ENCODE measurements around the gene NCOR1.

DNA sequence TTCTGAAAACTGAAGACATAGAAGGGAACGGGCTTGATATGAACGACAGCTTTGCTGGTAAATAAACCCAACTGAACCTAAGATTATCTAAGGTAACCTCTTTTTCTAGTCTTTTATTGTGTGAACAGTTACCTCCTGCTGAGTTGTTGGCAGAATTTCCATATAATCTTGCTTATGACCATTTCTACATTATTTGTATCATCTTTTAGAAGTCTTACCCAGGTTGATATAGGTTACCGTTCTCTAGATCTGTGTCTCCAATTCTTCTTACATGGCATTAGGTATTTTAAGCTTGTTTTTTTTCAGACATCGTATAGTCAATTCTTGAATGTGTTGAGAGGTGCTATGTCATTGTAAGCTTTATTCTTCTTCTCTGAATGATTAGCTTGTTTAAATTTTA, 191.5 kb downstream of the NCOR1 start:
- TF ChIP-seq POLR2AphosphoS5 (IDR thresholded peaks at IDR 0.05; ENCODE audit: low read depth), result no peak
- TF ChIP-seq CTCF (conservative IDR thresholded peaks at IDR 0.05; ENCODE audit: low read depth in 2 of 2), result no peak
- TF ChIP-seq EZH2 (IDR thresholded peaks at IDR 0.05; ENCODE audit: low read depth, unreplicated experiment), result no peak
- TF ChIP-seq STAT1 (IDR thresholded peaks at IDR 0.05; ENCODE audit: unreplicated experiment), result no peak
- no peak for TF ChIP-seq ZNF331 (CRISPR knock-in tag; IDR thresholded peaks at IDR 0.05; ENCODE audit: low read depth)
- TF ChIP-seq CREB1 (CRISPR knock-in tag; IDR thresholded peaks at IDR 0.05; ENCODE audit: low read depth), result no peak
- TF ChIP-seq JUNB (IDR thresholded peaks at IDR 0.05; ENCODE audit: unreplicated experiment), result no peak
- no peak for TF ChIP-seq EZH2phosphoT487 (IDR thresholded peaks at IDR 0.05; ENCODE audit: unreplicated experiment)
- TF ChIP-seq REST (IDR thresholded peaks at IDR 0.05; ENCODE audit: unreplicated experiment), result no peak
- TF ChIP-seq, protein P1, sequence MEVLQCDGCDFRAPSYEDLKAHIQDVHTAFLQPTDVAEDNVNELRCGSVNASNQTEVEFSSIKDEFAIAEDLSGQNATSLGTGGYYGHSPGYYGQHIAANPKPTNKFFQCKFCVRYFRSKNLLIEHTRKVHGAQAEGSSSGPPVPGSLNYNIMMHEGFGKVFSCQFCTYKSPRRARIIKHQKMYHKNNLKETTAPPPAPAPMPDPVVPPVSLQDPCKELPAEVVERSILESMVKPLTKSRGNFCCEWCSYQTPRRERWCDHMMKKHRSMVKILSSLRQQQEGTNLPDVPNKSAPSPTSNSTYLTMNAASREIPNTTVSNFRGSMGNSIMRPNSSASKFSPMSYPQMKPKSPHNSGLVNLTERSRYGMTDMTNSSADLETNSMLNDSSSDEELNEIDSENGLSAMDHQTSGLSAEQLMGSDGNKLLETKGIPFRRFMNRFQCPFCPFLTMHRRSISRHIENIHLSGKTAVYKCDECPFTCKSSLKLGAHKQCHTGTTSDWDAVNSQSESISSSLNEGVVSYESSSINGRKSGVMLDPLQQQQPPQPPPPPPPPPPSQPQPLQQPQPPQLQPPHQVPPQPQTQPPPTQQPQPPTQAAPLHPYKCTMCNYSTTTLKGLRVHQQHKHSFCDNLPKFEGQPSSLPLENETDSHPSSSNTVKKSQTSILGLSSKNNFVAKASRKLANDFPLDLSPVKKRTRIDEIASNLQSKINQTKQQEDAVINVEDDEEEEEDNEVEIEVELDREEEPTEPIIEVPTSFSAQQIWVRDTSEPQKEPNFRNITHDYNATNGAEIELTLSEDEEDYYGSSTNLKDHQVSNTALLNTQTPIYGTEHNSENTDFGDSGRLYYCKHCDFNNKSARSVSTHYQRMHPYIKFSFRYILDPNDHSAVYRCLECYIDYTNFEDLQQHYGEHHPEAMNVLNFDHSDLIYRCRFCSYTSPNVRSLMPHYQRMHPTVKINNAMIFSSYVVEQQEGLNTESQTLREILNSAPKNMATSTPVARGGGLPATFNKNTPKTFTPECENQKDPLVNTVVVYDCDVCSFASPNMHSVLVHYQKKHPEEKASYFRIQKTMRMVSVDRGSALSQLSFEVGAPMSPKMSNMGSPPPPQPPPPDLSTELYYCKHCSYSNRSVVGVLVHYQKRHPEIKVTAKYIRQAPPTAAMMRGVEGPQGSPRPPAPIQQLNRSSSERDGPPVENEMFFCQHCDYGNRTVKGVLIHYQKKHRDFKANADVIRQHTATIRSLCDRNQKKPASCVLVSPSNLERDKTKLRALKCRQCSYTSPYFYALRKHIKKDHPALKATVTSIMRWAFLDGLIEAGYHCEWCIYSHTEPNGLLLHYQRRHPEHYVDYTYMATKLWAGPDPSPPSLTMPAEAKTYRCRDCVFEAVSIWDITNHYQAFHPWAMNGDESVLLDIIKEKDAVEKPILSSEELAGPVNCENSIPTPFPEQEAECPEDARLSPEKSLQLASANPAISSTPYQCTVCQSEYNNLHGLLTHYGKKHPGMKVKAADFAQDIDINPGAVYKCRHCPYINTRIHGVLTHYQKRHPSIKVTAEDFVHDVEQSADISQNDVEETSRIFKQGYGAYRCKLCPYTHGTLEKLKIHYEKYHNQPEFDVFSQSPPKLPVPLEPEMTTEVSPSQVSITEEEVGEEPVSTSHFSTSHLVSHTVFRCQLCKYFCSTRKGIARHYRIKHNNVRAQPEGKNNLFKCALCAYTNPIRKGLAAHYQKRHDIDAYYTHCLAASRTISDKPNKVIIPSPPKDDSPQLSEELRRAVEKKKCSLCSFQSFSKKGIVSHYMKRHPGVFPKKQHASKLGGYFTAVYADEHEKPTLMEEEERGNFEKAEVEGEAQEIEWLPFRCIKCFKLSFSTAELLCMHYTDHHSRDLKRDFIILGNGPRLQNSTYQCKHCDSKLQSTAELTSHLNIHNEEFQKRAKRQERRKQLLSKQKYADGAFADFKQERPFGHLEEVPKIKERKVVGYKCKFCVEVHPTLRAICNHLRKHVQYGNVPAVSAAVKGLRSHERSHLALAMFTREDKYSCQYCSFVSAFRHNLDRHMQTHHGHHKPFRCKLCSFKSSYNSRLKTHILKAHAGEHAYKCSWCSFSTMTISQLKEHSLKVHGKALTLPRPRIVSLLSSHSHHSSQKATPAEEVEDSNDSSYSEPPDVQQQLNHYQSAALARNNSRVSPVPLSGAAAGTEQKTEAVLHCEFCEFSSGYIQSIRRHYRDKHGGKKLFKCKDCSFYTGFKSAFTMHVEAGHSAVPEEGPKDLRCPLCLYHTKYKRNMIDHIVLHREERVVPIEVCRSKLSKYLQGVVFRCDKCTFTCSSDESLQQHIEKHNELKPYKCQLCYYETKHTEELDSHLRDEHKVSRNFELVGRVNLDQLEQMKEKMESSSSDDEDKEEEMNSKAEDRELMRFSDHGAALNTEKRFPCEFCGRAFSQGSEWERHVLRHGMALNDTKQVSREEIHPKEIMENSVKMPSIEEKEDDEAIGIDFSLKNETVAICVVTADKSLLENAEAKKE (CRISPR knock-in tag; IDR thresholded peaks at IDR 0.05), result no peak
- TF ChIP-seq, protein P2, sequence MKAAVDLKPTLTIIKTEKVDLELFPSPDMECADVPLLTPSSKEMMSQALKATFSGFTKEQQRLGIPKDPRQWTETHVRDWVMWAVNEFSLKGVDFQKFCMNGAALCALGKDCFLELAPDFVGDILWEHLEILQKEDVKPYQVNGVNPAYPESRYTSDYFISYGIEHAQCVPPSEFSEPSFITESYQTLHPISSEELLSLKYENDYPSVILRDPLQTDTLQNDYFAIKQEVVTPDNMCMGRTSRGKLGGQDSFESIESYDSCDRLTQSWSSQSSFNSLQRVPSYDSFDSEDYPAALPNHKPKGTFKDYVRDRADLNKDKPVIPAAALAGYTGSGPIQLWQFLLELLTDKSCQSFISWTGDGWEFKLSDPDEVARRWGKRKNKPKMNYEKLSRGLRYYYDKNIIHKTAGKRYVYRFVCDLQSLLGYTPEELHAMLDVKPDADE (IDR thresholded peaks at IDR 0.05), result no peak
- no peak for TF ChIP-seq NANOG (IDR thresholded peaks at IDR 0.05; ENCODE audit: borderline replicate concordance)
- TF ChIP-seq ZNF114 (CRISPR knock-in tag; IDR thresholded peaks at IDR 0.05), result no peak

Data from GM23338 (cell line).